Measurements from ENCODE around the gene TBL1Y.

GRCh38 chrY:6913362-6913761, 2.9 kb downstream of the TBL1Y start:
- no peak for TF ChIP-seq CTCF (conservative IDR thresholded peaks at IDR 0.05; ENCODE audit: low read length)
- TF ChIP-seq EZH2phosphoT487 (IDR thresholded peaks at IDR 0.05; ENCODE audit: borderline replicate concordance) = no peak

Data from Loucy (cell line).